ENCODE data around the gene NME9.

DNA sequence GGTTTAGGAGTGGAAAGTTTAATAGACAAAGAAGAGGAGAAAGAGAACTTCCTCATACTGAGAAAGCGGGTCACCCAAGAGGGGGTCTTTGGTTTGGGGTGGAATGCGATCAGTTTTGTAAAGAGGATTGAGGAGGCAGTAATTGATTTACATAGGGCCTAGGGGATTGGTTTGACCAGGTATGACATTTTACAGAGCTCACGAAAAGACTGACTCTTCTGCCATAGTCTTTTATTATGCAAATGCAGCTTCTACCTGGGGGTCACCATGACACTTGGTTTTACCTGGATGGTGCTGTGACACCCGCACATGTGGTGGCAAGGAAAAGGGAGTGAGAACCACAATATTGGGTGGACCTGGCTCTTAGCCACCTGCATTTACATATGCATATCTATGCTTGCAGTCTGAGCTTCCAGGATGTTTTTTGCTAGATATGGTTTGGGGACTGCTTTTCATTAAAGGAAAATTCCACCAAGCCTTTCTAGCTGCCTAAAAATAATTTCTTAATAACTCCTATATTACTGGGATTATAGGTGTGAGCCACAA lies 6.9 kb upstream of the NME9 start:
- TF ChIP-seq, protein P1, sequence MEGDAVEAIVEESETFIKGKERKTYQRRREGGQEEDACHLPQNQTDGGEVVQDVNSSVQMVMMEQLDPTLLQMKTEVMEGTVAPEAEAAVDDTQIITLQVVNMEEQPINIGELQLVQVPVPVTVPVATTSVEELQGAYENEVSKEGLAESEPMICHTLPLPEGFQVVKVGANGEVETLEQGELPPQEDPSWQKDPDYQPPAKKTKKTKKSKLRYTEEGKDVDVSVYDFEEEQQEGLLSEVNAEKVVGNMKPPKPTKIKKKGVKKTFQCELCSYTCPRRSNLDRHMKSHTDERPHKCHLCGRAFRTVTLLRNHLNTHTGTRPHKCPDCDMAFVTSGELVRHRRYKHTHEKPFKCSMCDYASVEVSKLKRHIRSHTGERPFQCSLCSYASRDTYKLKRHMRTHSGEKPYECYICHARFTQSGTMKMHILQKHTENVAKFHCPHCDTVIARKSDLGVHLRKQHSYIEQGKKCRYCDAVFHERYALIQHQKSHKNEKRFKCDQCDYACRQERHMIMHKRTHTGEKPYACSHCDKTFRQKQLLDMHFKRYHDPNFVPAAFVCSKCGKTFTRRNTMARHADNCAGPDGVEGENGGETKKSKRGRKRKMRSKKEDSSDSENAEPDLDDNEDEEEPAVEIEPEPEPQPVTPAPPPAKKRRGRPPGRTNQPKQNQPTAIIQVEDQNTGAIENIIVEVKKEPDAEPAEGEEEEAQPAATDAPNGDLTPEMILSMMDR (IDR thresholded peaks at IDR 0.05) = no peak
- TF ChIP-seq POLR2AphosphoS5 (IDR thresholded peaks at IDR 0.05) = no peak
- TF ChIP-seq POLR2A (IDR thresholded peaks at IDR 0.05) = no peak
- TF ChIP-seq EP300 (IDR thresholded peaks at IDR 0.05) = no peak
